ENCODE data around the gene JAK3. TPM values are rescaled to one million over a fixed set of nuclear protein-coding genes. Genes with fewer than 3 reads are reported as not detected.

The JAK3 gene
- total RNA-seq, 4 donors from 2014 or later, result 2.3 to 22.1 (median 8.5) TPM

GRCh38 chr19:17877696-17878095 is 29.9 kb upstream of the JAK3 start:
- Histone ChIP-seq H3K27me3 (peaks cover 42% of the 10 kb centered on the region), H3K4me3 (no peak overlapping the region), H3K36me3 (no peaks in the 10 kb centered on the region), H3K4me1 (peaks cover 2 to 11% (median 8%) of the 10 kb centered on the region in 4 donors), H3K9me3 (no peaks in the 10 kb centered on the region), H3K27ac (no peak overlapping the region)
- intact Hi-C loops (cut with DNase I; ENCODE audit: low total_unique reads) (no loop called here), in situ Hi-C loops (cut with MboI; ENCODE audit: low pct_ligation_motif_present in 1 of 4, low pct_unique_long_range_greater_than_20kb in 1 of 4, low sequenced_read_pairs in 3 of 4) (loop anchor here in 1 of 4 donors (10.0 kb wide), 1 partner anchor 47 kb away; no protein-coding TSS in a partner anchor)
- no peak for TF ChIP-seq POLR2A (IDR thresholded peaks at IDR 0.05)
- TF ChIP-seq, protein P1, sequence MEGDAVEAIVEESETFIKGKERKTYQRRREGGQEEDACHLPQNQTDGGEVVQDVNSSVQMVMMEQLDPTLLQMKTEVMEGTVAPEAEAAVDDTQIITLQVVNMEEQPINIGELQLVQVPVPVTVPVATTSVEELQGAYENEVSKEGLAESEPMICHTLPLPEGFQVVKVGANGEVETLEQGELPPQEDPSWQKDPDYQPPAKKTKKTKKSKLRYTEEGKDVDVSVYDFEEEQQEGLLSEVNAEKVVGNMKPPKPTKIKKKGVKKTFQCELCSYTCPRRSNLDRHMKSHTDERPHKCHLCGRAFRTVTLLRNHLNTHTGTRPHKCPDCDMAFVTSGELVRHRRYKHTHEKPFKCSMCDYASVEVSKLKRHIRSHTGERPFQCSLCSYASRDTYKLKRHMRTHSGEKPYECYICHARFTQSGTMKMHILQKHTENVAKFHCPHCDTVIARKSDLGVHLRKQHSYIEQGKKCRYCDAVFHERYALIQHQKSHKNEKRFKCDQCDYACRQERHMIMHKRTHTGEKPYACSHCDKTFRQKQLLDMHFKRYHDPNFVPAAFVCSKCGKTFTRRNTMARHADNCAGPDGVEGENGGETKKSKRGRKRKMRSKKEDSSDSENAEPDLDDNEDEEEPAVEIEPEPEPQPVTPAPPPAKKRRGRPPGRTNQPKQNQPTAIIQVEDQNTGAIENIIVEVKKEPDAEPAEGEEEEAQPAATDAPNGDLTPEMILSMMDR (IDR thresholded peaks at IDR 0.05), result no peak
- TF ChIP-seq POLR2AphosphoS5 (IDR thresholded peaks at IDR 0.05), result no peak
- TF ChIP-seq EP300 (IDR thresholded peaks at IDR 0.05; ENCODE audit: low read depth), result no peak
- no peak for DNase-seq
- WGBS, 2 donors (ENCODE audit: low coverage in 1 of 2), result 71% methylated on average over 16 of the region's 16 CpGs; no CpG with 5 or more reads in 1 of the 2 donors

DNA sequence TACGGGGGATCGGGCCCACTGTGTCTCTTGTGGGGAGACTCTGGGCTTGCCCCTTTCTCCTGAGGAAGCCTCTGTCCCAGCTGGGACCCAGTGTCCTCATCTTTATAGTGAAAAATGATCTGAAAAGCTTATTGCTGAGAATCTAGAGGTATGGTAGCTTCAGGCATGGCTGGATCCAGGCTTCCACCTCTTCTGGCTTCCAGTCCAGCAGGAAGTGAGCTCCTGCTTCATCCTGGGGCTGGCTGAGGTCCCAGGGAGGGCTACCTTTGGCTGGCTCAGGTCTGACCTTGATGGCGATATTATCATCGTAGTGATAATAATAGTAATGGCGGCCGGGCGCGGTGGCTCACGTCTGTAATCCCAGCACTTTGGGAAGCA is 27.0 kb upstream of the JAK3 start:
- WGBS, 2 donors (ENCODE audit: low coverage in 1 of 2), result 86% methylated on average over 8 of the region's 9 CpGs; no CpG with 5 or more reads in 1 of the 2 donors
- TF ChIP-seq POLR2A (IDR thresholded peaks at IDR 0.05), result no peak
- TF ChIP-seq POLR2AphosphoS5 (IDR thresholded peaks at IDR 0.05), result no peak
- no peak for TF ChIP-seq EP300 (IDR thresholded peaks at IDR 0.05; ENCODE audit: low read depth)
- TF ChIP-seq, protein P1 (IDR thresholded peaks at IDR 0.05), result no peak
- intact Hi-C loops (cut with DNase I; ENCODE audit: low total_unique reads), result no loop called here
- H3K9me3 ChIP-seq, result no peaks in the 10 kb centered on the region
- no peak overlapping the region for H3K4me3 ChIP-seq
- no peak overlapping the region for H3K27ac ChIP-seq
- no peaks in the 10 kb centered on the region for H3K36me3 ChIP-seq
- peaks cover 71% of the 10 kb centered on the region for H3K27me3 ChIP-seq
- in situ Hi-C loops (cut with MboI; ENCODE audit: low pct_ligation_motif_present in 1 of 4, low pct_unique_long_range_greater_than_20kb in 1 of 4, low sequenced_read_pairs in 3 of 4), result loop anchor here in 2 of 4 donors (10.0 to 25.0 kb wide), 3 partner anchors 50 to 162 kb away; partner anchors contain the start of gene MAP1S (in 1 of the 2)
- peaks cover 6 to 22% (median 15%) of the 10 kb centered on the region in 4 donors for H3K4me1 ChIP-seq
- DNase-seq, result no peak

- in situ Hi-C loops (cut with MboI; ENCODE audit: low pct_ligation_motif_present in 1 of 4, low pct_unique_long_range_greater_than_20kb in 1 of 4, low sequenced_read_pairs in 3 of 4), result loop anchor here in 2 of 4 donors (10.0 to 25.0 kb wide), 3 partner anchors 51 to 162 kb away; partner anchors contain the start of gene MAP1S (in 1 of the 2)
- Histone ChIP-seq H3K36me3 (no peaks in the 10 kb centered on the region), H3K27me3 (peaks cover 76% of the 10 kb centered on the region), H3K27ac (no peak overlapping the region), H3K4me1 (peaks cover 6 to 22% (median 15%) of the 10 kb centered on the region in 4 donors), H3K9me3 (no peaks in the 10 kb centered on the region), H3K4me3 (peak overlapping the region in 2 of 4 donors; percentile 25 to 31)
- TF ChIP-seq, protein P1 (IDR thresholded peaks at IDR 0.05), result no peak
- TF ChIP-seq POLR2AphosphoS5 (IDR thresholded peaks at IDR 0.05) (no peak), EP300 (IDR thresholded peaks at IDR 0.05; ENCODE audit: low read depth) (no peak), POLR2A (IDR thresholded peaks at IDR 0.05) (no peak)
- peak; percentile 53 for DNase-seq
- intact Hi-C loops (cut with DNase I; ENCODE audit: low total_unique reads), result no loop called here
- WGBS, 2 donors (ENCODE audit: low coverage in 1 of 2), result 15% methylated on average over 34 of the region's 63 CpGs; no CpG with 5 or more reads in 1 of the 2 donors
Observed at GRCh38 chr19:17873786-17874757, 26.3 kb upstream of the JAK3 start.
